Mesenchymal stem cell (in vitro differentiated cells and primary cell): ENCODE results near the gene C10orf120.

Source experiments
- DNase-seq: peaks from one replicate; pipeline ENCODE4 v3.0.0-alpha.2; 2013
- H2AFZ ChIP-seq: one replicate; pipeline ENCODE4 v1.6.1; 2013; ENCODE audit warnings: low read depth, mild to moderate bottlenecking, control low read depth, inconsistent platforms, low read length, moderate library complexity
- H2AK5ac ChIP-seq: 2 replicates; pipeline ENCODE4 v1.6.1; 2013; ENCODE audit warnings: low read length, moderate library complexity, mild to moderate bottlenecking, inconsistent platforms; ENCODE audit not compliant: severe bottlenecking
- H2BK120ac ChIP-seq: one replicate; pipeline ENCODE4 v1.6.1; 2013; ENCODE audit warnings: low read depth, mild to moderate bottlenecking, inconsistent platforms, low read length, moderate library complexity
- H2BK12ac ChIP-seq, 2 experiments: one replicate each; pipeline ENCODE4 v1.6.1; 2013; ENCODE audit warnings: inconsistent platforms in 2 of 2, low read length in 2 of 2, mild to moderate bottlenecking in 2 of 2, moderate library complexity in 2 of 2, control low read depth in 1 of 2
- H2BK15ac ChIP-seq: one replicate; pipeline ENCODE4 v1.6.1; 2013; ENCODE audit warnings: mild to moderate bottlenecking, low read depth, inconsistent platforms; ENCODE audit not compliant: poor library complexity, severe bottlenecking
- H2BK5ac ChIP-seq: 2 replicates; pipeline ENCODE4 v1.6.1; 2013; ENCODE audit warnings: low read depth, mild to moderate bottlenecking, low read length, control low read depth, inconsistent platforms; ENCODE audit not compliant: poor library complexity, severe bottlenecking
- H3K14ac ChIP-seq, 2 experiments: one replicate each; pipeline ENCODE4 v1.6.1; 2013; ENCODE audit warnings: inconsistent platforms in 2 of 2, low read length in 2 of 2, control low read depth in 1 of 2, mild to moderate bottlenecking in 1 of 2, moderate library complexity in 1 of 2
- H3K18ac ChIP-seq, 2 experiments: one replicate each; pipeline ENCODE4 v1.6.1; 2013; ENCODE audit warnings: inconsistent platforms in 2 of 2, low read length in 2 of 2, control low read depth in 1 of 2, low read depth in 1 of 2, mild to moderate bottlenecking in 1 of 2
- H3K23ac ChIP-seq, 2 experiments: one replicate each; pipeline ENCODE4 v1.6.1; 2013; ENCODE audit warnings: inconsistent platforms in 2 of 2, low read length in 2 of 2, mild to moderate bottlenecking in 2 of 2, moderate library complexity in 2 of 2, control low read depth in 1 of 2
- H3K27ac ChIP-seq: 2 replicates; pipeline ENCODE4 v1.5.1; 2013; ENCODE audit warnings: mild to moderate bottlenecking, moderate library complexity, low read length, control low read depth, inconsistent platforms; ENCODE audit not compliant: poor library complexity, severe bottlenecking
- H3K27me3 ChIP-seq, 2 experiments: 2 replicates each; pipeline versions ENCODE4 v1.6.1 to v1.7.0; 2013; ENCODE audit warnings: low read length in 2 of 2, mild to moderate bottlenecking in 2 of 2, moderate library complexity in 2 of 2, control low read depth in 1 of 2, inconsistent platforms in 1 of 2; ENCODE audit not compliant: control insufficient read depth in 1 of 2, insufficient read depth in 1 of 2
- H3K36me3 ChIP-seq, 2 experiments: 2 replicates each; pipeline versions ENCODE4 v1.6.1 to v1.7.0; 2013; ENCODE audit warnings: low read length in 2 of 2, control low read depth in 1 of 2, inconsistent platforms in 1 of 2, low read depth in 1 of 2, mild to moderate bottlenecking in 1 of 2; ENCODE audit not compliant: insufficient read depth in 2 of 2, control insufficient read depth in 1 of 2
- H3K4ac ChIP-seq, 2 experiments: one replicate each; pipeline ENCODE4 v1.6.1; 2013; ENCODE audit warnings: inconsistent platforms in 2 of 2, low read length in 2 of 2, mild to moderate bottlenecking in 2 of 2, moderate library complexity in 2 of 2, control low read depth in 1 of 2, low read depth in 1 of 2
- H3K4me1 ChIP-seq: 2 replicates; pipeline ENCODE4 v1.6.1; 2013; ENCODE audit warnings: low read depth, low read length, control low read depth; ENCODE audit not compliant: control insufficient read depth, insufficient read depth
- H3K4me2 ChIP-seq: 2 replicates; pipeline ENCODE4 v1.6.1; 2013; ENCODE audit warnings: low read length, mild to moderate bottlenecking, inconsistent platforms; ENCODE audit not compliant: poor library complexity, severe bottlenecking
- H3K4me3 ChIP-seq, 2 experiments: 2 replicates each; pipeline versions ENCODE4 v1.5.1 to v1.7.0; 2013; ENCODE audit warnings: low read length in 2 of 2, mild to moderate bottlenecking in 2 of 2, control low read depth in 1 of 2, low read depth in 1 of 2; ENCODE audit not compliant: insufficient read depth in 1 of 2
- H3K79me1 ChIP-seq: replicated peaks from 2 replicates; pipeline ENCODE4 v1.6.1; 2013; ENCODE audit warnings: mild to moderate bottlenecking, control low read depth, low read length, inconsistent platforms; ENCODE audit not compliant: poor library complexity, severe bottlenecking
- H3K9ac ChIP-seq: 2 replicates; pipeline ENCODE4 v1.7.0; 2013; ENCODE audit warnings: mild to moderate bottlenecking, low read length, moderate library complexity
- H3K9me3 ChIP-seq: 2 replicates; pipeline ENCODE4 v1.7.0; 2013; ENCODE audit warnings: mild to moderate bottlenecking, low read length; ENCODE audit not compliant: control insufficient read depth
- H4K8ac ChIP-seq: one replicate; pipeline ENCODE4 v1.6.1; 2013; ENCODE audit warnings: inconsistent platforms, mild to moderate bottlenecking, low read length, moderate library complexity
- H4K91ac ChIP-seq: one replicate; pipeline ENCODE4 v1.6.1; 2013; ENCODE audit warnings: mild to moderate bottlenecking, low read length, inconsistent platforms
- WGBS: methylation state at CpG from one replicate; pipeline ENCODE4 v1.1.7; 2013; ENCODE audit warnings: mixed read lengths; 5-methylcytosine and 5-hydroxymethylcytosine counted together

The C10orf120 gene

GRCh38 chr10:122660696-122661095 lies 39.0 kb downstream of the C10orf120 start:
- Histone ChIP-seq H2AFZ (no peak overlapping the region), H3K27me3 (peaks cover 0 to 62% of the 10 kb centered on the region in 2 experiments)
- 82% methylated on average over 6 of the region's 6 CpGs for WGBS

GRCh38 chr10:122659651-122660050 lies 40.0 kb downstream of the C10orf120 start:
- H3K14ac ChIP-seq: no peak overlapping the region

More at GRCh38 chr10:122660696-122661095, 39.0 kb downstream of the C10orf120 start:
- Histone ChIP-seq H3K79me1 (no peaks in the 10 kb centered on the region), H3K27ac (no peak overlapping the region), H2BK15ac (no peak overlapping the region), H3K4me2 (no peak overlapping the region), H4K8ac (no peak overlapping the region), H2AK5ac (no peak overlapping the region), H2BK120ac (no peak overlapping the region), H2BK5ac (no peak overlapping the region), H3K9ac (no peak overlapping the region), H3K36me3 (no peaks in the 10 kb centered on the region), H3K23ac (no peak overlapping the region), H3K4ac (no peak overlapping the region), H3K4me1 (no peaks in the 10 kb centered on the region), H3K18ac (no peak overlapping the region), H3K9me3 (no peaks in the 10 kb centered on the region), H4K91ac (no peak overlapping the region), H3K4me3 (no peak overlapping the region), H2BK12ac (no peak overlapping the region), H3K14ac (no peak overlapping the region)
- no peak for DNase-seq

GRCh38 chr10:122659126-122659525 lies 40.5 kb downstream of the C10orf120 start:
- H2BK12ac ChIP-seq: no peak overlapping the region
- H3K27ac ChIP-seq: no peak overlapping the region
- 45% methylated on average over 5 of the region's 6 CpGs for WGBS
- no peaks in the 10 kb centered on the region for H3K9me3 ChIP-seq
- H2BK15ac ChIP-seq: no peak overlapping the region
- no peak overlapping the region for H3K4ac ChIP-seq
- H3K27me3 ChIP-seq: peaks cover 0 to 62% of the 10 kb centered on the region in 2 experiments
- no peak overlapping the region for H3K18ac ChIP-seq
- H2AFZ ChIP-seq: no peak overlapping the region
- no peaks in the 10 kb centered on the region for H3K79me1 ChIP-seq
- no peak overlapping the region for H2BK120ac ChIP-seq
- H3K23ac ChIP-seq: no peak overlapping the region
- H3K9ac ChIP-seq: no peak overlapping the region
- no peak for DNase-seq
- H3K4me2 ChIP-seq: no peak overlapping the region
- H4K8ac ChIP-seq: no peak overlapping the region
- no peak overlapping the region for H2BK5ac ChIP-seq
- H3K14ac ChIP-seq: no peak overlapping the region
- no peak overlapping the region for H3K4me3 ChIP-seq
- H2AK5ac ChIP-seq: no peak overlapping the region
- no peaks in the 10 kb centered on the region for H3K4me1 ChIP-seq
- H3K36me3 ChIP-seq: no peaks in the 10 kb centered on the region
- H4K91ac ChIP-seq: no peak overlapping the region

More at GRCh38 chr10:122659651-122660050, 40.0 kb downstream of the C10orf120 start:
- no peaks in the 10 kb centered on the region for H3K9me3 ChIP-seq
- no peak for DNase-seq
- no peak overlapping the region for H4K91ac ChIP-seq
- H3K4me1 ChIP-seq: no peaks in the 10 kb centered on the region
- H3K79me1 ChIP-seq: no peaks in the 10 kb centered on the region
- H2AK5ac ChIP-seq: no peak overlapping the region
- no peak overlapping the region for H3K4ac ChIP-seq
- H2AFZ ChIP-seq: no peak overlapping the region
- no peak overlapping the region for H2BK12ac ChIP-seq
- H2BK120ac ChIP-seq: no peak overlapping the region
- no peak overlapping the region for H3K18ac ChIP-seq
- no peak overlapping the region for H3K23ac ChIP-seq
- H3K27me3 ChIP-seq: peaks cover 0 to 62% of the 10 kb centered on the region in 2 experiments
- no peak overlapping the region for H4K8ac ChIP-seq
- no peak overlapping the region for H2BK5ac ChIP-seq
- no peak overlapping the region for H3K4me2 ChIP-seq
- no peak overlapping the region for H2BK15ac ChIP-seq
- no peak overlapping the region for H3K9ac ChIP-seq
- H3K4me3 ChIP-seq: no peak overlapping the region
- no peak overlapping the region for H3K27ac ChIP-seq
- WGBS: 79% methylated on average over 3 of the region's 7 CpGs
- H3K36me3 ChIP-seq: no peaks in the 10 kb centered on the region

- Histone ChIP-seq H3K27me3 (peaks cover 0 to 62% of the 10 kb centered on the region in 2 experiments), H3K18ac (no peak overlapping the region), H2AK5ac (no peak overlapping the region), H2BK12ac (no peak overlapping the region), H3K23ac (no peak overlapping the region), H3K79me1 (no peaks in the 10 kb centered on the region), H4K91ac (no peak overlapping the region), H4K8ac (no peak overlapping the region), H3K9me3 (no peaks in the 10 kb centered on the region), H3K27ac (no peak overlapping the region), H2BK5ac (no peak overlapping the region), H3K4me2 (no peak overlapping the region), H3K4ac (no peak overlapping the region), H2BK120ac (no peak overlapping the region), H2BK15ac (no peak overlapping the region), H3K36me3 (no peaks in the 10 kb centered on the region), H3K14ac (no peak overlapping the region), H3K9ac (no peak overlapping the region), H3K4me3 (no peak overlapping the region), H2AFZ (no peak overlapping the region), H3K4me1 (no peaks in the 10 kb centered on the region)
- DNase-seq: no peak
- 79% methylated on average over 8 of the region's 8 CpGs for WGBS
Observed at GRCh38 chr10:122658356-122659049, 41.1 kb downstream of the C10orf120 start.
